GM19397 (cell line): ENCODE results near the gene AAMDC.

Experiments
- ATAC-seq: cut with Tn5 transposase; IDR thresholded peaks from one replicate; pipeline ENCODE4 v1.9.1; 2021; ENCODE audit warnings: mild to moderate bottlenecking, moderate library complexity; ENCODE audit not compliant: unreplicated experiment

The AAMDC gene

DNA sequence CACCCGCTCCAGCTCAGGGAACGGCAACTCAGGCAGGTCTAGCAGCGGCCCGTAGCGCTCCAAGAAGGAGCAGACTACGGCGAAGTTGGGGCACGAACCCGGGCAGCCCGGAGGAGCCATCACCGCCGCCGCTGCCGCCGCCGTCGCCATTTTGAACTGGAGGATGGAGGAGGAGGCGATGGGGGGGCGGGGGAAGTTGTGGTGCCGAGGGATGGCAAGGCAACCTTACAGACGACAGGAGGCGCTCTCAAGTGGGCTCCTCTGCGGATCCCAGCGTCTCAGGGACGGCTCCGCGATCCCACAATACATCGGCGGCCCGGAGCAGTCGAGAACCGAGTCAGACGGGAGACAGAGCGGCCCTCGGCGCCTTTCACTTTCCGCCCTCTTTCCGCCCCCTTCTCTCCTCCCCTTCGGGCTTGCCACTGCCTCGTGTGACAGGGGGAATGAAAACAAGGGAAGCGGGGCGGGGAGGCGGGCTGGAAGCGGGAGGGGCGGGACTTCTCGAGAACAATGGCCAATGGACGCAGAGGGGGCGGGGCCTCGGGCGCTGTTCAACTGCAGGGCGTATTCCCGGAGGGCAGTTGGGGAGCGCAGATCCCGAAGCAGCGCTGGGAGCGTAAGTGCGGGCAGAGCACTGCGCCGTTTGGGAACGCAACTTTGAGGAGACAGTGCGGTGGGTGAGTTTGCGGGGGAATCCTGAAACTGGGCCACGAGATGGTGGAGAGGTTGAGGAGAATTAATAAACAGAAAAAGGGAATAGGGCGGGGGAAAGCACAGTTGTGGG is at the start of gene AAMDC, which contains the start of gene RSF1:
TSS of gene AAMDC (plus strand) at position 580 of the 784 bp plus-strand sequence. CDS start 21,353 bp downstream, outside the sequence.
TSS of gene RSF1 (minus strand) at position 158 of the 784 bp plus-strand sequence. CDS start at position 150, 8 bp downstream.
- peak; percentile 87 for ATAC-seq

- ATAC-seq, result no peak
These were observed 45.0 kb upstream of the AAMDC start for GRCh38 chr11:77775936-77776335.

DNA sequence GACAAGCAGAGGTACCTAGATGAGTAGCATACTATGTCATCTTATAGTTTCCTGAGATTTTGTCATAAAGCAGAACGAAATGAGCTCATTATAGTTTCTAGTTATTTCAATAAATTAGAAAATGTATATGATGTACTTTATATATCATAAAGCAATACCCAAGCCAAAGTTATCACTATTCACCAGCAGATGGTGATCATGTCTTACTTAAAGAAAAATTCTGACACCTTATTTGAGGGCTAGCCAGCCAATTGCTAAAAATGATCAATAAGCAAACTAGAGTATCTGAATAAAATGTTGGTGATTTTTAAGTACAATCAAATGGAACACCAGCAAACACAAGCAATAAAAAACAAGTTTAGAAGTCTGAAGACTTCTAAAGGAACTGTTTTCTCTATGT is 44.5 kb upstream of the AAMDC start:
- ATAC-seq, result no peak

DNA sequence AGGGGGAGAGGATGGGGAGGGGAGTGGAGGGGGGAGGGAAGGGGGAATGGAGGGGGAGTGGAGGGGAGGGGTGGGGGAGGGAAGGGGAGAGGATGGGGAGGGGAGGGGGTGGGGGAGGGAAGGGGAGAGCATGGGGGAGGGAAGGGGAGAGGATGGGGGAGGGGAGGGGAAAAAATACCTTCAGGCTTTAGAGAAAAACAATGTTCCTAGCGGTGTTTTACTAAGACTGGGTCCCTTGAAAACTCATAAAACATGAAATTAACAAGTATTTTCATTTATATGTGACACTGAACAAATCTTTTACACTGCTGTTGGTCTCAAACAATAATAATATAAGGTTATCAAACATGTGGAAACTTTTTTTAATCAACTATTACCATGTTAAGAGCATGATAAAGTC is 42.8 kb upstream of the AAMDC start:
- no peak for ATAC-seq

GRCh38 chr11:77778549-77778948 is 42.4 kb upstream of the AAMDC start:
- no peak for ATAC-seq

- ATAC-seq, result no peak
These were observed 41.0 kb upstream of the AAMDC start for GRCh38 chr11:77779935-77780334.

- ATAC-seq, result no peak
These were observed 37.9 kb upstream of the AAMDC start for GRCh38 chr11:77783025-77783424.

- ATAC-seq, result no peak
These were observed 36.4 kb upstream of the AAMDC start for GRCh38 chr11:77784572-77784971.

- ATAC-seq, result no peak
These were observed 31.7 kb upstream of the AAMDC start for GRCh38 chr11:77789061-77789730.

- no peak for ATAC-seq
These were observed 31.0 kb upstream of the AAMDC start for GRCh38 chr11:77789731-77790476.

DNA sequence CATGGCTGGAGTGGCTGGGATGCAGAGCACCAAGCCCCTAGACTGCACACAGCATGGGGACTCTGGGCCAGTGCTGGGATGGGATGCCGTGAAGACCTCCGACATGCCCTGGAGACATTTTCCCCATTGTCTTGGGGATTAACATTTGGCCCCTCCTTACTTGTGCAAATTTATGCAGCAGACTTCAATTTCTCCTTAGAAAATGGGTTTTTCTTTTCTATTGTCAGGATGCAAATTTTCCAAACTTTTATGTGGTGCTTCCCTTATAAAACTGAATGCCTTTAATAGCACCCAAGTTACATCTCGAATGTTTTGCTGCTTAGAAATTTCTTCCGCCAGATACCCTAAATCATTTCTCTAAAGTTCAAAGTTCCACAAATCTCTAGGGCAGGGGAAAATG is 29.6 kb upstream of the AAMDC start:
- no peak for ATAC-seq

DNA sequence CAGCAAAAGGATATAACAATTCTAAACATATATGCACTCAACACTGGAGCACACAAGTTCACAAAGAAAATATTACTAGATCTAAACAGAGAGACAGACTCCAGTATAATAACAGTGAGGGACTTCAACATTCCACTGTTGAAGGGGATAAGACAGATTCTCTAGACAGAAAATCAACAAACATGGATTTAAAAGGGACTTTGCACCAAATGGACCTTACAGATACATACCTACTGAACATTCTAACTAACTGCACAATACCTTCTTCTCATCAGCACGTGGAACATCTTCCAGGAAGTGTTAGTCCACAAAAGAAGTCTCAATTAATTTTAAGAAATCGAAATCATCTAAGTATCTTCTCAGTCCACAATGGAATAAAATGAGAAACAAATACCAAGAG is 27.0 kb upstream of the AAMDC start:
- ATAC-seq, result no peak

- no peak for ATAC-seq
These were observed 21.6 kb upstream of the AAMDC start for GRCh38 chr11:77799338-77799737.

- ATAC-seq, result no peak
These were observed 20.5 kb upstream of the AAMDC start for GRCh38 chr11:77800449-77800848.

DNA sequence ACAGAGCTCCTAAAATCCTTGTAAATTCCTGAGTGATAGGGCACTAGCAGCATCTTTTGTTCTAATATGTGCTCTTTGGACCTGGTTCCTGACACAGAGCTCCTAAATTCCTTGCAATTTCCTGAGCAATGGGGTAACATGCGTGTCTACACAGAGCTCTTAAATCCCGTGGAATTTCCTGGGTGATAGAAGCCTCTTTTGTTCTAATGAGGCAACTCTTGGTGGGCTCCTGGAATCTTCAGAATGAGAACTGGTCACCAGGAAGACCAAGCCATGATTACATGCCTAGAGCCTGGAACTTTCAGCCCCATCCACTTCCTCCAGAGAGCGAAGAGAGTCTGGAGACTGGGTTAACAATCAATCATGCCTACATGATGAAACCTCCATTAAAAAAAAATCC is 19.5 kb upstream of the AAMDC start:
- no peak for ATAC-seq

- ATAC-seq, result no peak
These were observed 14.5 kb upstream of the AAMDC start for GRCh38 chr11:77806415-77806814.

GRCh38 chr11:77806993-77807392 is 14.0 kb upstream of the AAMDC start:
- no peak for ATAC-seq

DNA sequence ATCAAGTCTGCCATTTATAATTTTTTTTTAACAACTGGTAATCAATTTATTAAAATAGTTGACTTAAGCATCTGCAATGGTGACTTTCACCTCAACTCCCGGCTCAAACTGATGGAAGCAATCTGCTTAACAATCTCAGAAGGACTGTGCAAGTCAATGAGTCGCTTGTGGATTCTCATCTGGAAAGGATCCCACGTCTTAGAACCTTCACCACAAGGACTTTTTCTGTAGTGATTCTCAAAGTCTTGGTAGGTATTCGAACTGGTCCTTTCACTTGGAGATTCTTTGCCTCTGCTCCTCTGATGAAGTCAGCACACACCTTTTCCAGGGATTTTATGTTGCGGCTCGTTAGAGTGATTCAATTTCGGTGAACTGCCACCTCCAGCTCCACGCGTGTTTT is 7.7 kb upstream of the AAMDC start:
- ATAC-seq, result no peak

- ATAC-seq, result no peak
These were observed 6.1 kb upstream of the AAMDC start for GRCh38 chr11:77814848-77815247.

DNA sequence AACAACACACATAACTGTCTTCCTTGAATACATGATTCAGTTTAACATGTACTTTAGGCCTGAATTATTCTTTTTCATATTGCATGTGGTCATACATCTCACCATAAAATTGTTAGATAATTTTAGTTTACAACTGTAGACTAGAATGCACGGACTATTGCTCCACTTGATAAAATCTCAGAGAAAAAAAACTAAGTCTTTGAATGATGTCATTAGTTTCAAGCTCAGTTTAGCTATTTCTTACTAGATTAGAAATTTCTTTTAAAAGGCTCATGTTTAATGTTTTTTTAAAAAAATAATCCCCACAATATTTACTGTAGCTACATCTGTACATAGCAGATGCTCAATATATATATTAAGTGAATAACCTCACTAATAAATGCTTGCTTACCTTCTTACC is 5.5 kb upstream of the AAMDC start:
- ATAC-seq, result no peak

- ATAC-seq, result peak; percentile 43
These were observed 1.5 kb upstream of the AAMDC start for GRCh38 chr11:77819411-77819920.
